Stimulated activated CD8-positive, alpha-beta memory T cell treated with anti-CD3 and anti-CD28 coated beads, Interleukin-12 subunit alpha, Interleukin-12 subunit beta, amount 100 ng/mL, for 4 hours (primary cell): ENCODE measurements around the gene NFX1.
"Not testable (repeated sequence)": the region's sequence is repeated elsewhere in the genome, so short reads cannot be mapped to it uniquely, and the experiment has no call there.

ENCODE experiments used
- DNase-seq: peaks from one replicate; pipeline ENCODE4 v3.0.0-alpha.2; 2020; ENCODE audit warnings: low read depth

Gene NFX1

DNA sequence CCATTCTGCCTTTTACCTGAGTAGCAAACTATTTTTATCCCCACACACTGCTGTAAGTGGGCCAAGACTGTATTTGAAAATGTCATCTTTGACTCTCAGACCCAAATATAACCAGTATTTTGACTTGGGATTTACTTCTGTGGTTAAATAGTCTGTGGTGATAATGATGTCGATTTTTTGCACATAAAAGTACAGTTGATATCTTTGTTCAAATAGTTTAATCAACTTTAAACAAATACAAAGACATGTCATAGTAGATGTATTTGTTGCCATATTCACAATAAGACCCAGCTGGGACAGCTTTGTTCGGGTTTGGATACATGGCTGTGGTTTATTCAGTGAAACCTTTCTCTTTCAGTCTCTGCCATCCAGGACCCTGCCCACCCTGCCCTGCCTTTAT is 20.4 kb downstream of the NFX1 start:
- DNase-seq: no peak

DNA sequence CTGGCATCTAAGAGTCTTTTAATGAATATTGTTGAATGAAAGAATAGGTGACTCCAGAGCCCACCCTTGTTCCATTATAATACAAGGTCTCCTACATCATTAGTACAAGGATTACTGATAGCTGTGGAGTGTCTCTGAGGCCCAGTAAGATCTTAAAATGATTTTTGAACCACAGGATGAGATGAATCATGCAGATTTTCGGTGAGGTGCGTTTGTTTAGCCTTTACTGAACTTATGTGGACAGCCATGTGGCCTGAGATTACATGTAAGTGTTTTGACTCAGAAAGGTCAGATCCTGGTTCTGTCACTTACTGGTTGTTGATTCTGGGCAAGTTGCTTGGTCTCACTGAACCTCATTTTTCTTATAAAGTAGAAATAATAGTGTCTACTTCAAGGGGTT is 21.6 kb downstream of the NFX1 start:
- no peak for DNase-seq

DNA sequence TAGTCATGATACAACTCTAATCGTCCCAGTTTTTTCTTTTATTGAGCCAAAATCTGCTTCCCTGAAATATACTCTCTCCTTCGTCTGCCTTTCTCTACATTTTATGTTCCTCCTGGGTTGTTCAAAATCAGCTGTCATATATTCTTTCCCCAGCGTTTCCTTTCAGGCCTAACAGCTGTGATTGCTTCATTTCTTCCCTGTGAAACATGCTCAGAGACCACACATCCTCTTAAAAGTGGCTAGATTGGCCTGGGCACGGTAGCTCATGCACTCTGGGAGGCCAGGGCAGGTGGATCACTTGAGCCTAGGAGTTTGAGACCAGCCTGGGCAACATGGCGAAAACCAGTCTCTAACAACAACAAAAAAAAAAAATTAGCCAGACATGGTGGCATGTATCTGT is 25.1 kb downstream of the NFX1 start:
- DNase-seq: no peak

DNA sequence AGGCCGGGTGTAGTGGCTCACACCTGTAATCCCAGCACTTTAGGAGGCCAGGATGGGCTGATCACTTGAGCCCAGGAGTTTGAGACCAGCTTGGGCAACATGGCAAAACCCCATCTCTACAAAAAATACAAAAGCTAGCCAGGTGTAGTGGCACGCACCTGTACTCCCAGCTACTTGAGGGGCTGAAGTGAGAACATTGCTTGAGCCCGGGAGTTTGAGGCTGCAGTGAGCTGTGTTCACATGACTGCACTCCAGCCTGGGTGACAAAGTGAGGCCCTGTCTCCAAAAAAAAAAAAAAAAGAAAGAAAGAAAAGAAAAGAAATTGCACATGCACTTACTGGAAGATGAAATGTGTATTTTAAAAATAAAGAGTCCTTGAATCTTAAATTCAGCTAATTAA is 26.8 kb downstream of the NFX1 start:
- not testable (repeated sequence) for DNase-seq

DNA sequence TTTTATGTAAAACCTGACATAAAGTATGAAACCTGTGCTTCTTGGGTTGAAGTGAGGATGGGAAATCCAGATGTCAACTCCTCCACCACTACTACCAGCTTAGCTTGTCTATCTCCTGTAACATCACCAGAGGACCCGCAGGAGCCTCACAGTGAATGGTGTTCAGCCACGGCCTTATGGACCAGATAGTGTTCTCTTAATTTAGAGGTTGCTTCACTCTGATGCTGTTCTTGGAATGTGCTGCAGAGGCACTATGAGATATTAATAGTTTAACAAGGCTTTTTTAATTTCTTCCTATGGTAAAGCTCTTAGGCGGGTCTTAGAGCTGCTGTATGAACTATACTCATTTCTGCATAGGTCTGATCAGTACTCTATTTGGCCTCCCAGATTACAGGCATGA is 27.9 kb downstream of the NFX1 start:
- no peak for DNase-seq

DNA sequence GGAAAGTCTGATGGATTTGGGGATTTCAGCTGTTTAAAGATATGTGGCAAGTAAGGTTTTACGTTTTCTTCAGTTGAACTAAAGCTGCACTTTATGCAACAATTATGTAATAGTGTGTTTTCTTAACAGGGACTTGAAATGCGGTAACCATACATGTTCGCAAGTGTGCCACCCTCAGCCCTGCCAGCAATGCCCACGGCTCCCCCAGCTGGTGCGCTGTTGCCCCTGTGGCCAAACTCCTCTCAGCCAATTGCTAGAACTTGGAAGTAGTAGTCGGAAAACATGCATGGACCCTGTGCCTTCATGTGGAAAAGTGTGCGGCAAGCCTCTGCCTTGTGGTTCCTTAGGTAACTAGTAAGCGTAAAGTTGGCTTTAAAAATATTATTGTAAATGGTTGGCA is 28.5 kb downstream of the NFX1 start:
- DNase-seq: no peak

DNA sequence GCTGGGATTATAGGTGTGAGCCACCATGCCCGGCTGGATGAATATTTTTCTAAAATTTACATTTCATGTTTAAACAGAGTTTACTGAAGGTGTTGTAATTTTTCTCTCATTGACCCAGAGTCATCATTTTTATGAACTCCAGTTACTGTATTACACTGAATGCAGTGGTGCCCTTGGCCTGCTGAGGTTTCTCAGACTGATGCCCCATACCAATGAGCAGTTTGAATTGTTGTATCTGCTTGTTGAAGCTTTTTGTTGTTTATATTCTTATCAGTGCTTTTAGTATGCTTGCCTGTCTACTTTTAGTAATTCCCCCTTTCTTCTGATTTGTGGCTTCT is 29.9 kb downstream of the NFX1 start:
- DNase-seq: no peak

DNA sequence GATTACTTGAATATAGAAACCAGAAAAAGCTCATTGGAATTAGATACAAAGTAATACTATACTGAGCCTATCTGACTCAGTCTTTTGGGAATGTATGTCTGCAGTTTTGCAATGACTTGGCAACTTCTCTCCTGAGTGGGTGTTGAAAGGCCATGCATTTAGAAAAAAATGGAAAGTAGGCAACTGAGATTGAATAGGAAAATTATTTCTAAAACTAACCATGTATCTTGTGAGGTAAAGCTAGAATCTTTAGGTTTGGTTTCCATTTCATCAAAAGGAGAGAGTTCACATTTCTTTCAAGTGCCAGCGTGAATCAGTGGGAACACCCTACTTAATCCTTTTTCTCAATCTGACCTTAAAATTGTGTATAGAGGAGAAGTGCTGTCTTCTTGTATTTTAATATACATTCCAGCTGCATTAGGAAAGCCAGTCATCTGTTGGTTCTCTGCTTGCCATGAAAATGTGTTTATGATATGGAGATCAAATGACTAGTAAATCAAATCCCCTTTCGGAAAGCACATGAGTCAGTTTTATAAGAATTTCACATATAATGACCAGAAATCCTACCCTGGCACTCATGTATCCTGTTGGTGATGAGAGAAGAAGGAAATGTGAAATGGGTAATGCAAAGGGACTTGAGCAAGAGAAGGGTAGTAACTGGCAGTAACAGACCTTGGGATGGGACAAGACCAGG is 30.4 kb downstream of the NFX1 start:
- DNase-seq: no peak

DNA sequence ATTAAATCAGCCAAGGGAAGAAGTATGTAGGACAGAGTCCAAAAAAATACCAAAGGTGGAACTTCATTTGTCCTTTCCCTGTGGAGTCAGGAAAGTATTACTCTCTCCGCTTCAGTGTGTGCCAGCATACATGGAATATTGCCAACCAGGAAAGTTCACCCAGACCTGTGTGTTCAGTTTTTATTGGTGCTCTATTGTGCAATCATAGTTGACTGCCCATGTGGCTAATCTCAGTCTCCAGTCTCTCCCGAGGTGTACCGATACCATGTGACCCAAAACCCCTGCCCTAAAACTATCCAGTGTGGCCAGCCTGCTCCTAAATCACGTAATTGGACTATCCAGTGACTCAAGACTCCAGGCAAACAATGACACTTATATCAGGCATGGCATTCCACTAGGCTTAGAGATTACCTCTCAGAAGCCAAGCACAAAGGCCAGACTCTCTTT is 38.8 kb downstream of the NFX1 start:
- no peak for DNase-seq

DNA sequence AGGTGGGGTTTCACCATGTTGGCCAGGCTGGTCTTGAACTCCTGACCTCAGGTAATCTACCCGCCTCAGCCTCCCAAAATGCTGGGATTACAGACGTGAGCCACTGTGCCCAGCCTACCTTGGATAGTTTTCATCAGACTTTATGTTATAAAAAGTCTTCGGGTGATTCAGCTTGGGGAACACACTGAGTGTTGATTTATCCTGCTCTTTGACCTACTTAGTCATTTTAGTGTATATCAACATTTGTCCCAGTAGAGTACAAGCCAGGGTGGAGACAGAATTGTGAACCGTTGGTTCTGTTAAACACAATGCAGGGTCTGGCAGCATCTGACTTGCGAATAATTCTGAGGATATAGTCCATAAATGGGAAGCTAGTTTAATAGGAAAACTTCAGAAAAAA is 39.7 kb downstream of the NFX1 start:
- DNase-seq: no peak

DNA sequence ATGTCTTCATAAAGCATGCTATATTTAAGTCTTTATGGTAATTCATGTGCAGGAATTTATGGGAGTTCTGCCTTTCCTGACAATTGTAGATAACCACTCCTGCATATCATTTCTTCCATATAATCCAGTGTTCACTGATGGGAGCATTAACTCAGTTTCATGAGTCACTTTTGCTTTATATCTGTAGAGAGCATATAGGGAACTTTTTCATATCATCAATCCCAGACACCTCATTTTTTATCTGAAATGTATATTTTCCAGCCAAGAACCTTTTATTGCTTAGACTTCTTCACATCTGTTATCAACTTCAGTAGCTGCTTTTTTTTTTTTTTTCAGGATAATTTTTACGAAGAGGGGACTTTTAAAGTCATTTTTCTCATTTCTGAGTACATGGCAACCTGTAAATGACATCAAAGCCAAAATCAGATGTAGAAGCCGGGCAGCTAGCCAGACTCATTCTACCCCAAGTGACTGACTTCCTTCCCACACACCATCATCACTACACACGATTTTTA is 41.1 kb downstream of the NFX1 start:
- no peak for DNase-seq

DNA sequence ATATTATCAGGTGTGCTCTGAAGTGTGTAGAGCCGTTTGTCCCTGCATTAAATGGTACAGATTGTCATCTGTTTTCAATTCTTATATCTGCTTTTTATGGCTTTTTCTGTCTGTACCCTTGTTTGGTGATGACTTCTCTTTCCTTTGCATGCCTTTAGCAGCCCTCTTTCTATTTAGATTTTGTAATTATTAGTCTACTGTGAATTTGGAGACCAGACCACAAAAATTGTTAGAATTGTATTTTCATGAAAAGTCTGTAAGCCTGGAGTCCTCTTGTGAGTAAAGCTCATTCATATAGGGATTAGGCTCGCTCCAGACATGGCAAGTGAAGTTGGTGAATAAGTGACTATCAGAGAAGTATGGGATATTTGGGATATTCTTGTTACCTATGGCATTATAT is 41.7 kb downstream of the NFX1 start:
- no peak for DNase-seq

DNA sequence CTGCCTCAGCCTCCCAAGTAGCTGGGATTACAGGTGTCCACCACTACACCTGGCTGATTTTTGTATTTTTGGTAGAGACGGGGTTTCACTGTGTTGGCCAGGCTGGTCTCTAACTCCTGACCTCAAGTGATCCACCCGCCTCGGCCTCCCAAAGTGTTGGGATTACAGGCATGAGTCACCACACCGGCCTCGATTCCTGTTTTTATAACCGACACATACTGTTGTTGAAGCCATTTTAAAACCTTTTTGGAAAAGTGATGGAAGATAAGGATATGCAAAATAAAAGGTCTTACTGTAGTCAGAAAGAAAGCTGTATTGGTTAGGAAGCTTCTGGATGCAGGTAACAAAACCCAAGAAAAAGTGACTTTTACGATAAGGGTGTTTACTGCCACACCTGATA is 42.6 kb downstream of the NFX1 start:
- not testable (repeated sequence) for DNase-seq

DNA sequence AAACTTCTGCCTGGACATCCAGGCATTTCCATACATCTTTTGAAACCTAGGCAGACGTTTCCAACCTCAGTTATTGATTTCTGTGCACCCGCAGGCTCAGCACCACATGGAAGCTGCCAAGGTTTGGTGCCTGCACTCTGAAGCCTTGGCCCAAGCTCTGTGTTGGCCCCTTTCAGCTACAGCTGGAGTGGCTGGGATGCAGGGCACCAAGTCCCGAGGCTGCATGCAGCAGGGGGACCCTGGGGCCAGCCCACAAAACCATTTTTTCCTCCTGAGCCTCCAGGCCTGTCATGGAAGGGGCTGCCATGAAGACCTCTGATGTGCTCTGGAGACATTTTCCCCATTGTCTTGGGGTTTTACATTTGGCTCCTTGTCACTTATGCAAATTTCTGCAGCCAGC is 49.9 kb downstream of the NFX1 start:
- DNase-seq: no peak

DNA sequence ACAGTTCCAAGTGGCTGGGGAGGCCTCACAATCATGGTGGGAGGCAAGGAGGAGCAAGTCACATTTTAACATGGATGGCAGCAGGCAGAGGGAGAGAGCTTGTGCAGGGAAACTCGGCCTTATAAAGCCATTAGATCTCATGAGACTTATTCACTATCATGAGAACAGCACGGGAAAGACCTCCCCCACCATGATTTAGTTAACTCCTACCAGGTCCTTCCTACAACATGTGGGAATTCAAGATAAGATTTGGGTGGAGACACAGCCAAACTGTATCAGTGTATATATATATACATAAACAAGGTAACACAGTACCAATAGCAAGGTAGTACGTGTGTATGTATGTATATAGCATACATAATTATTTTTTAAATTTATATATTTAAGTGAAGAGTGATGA is 50.9 kb downstream of the NFX1 start:
- DNase-seq: no peak

DNA sequence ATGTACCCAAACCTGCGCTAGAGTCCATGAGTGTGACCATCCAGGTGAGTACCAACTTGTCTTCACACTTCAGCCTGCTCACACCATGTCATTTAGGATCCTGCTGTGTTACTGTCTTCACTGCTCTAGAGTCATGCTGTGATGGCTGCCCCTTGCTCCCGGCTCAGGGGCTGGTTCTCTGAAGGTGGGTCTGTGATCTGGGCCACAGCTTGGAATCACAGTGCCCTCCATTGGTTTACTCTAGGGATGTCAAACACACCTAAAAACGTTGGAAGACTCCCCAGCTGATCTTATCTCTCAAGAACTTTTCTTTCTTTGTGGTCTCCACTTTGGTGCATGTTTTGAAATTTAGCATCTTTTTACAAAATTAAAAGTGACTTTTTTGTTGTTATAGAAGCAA is 53.8 kb downstream of the NFX1 start:
- no peak for DNase-seq

DNA sequence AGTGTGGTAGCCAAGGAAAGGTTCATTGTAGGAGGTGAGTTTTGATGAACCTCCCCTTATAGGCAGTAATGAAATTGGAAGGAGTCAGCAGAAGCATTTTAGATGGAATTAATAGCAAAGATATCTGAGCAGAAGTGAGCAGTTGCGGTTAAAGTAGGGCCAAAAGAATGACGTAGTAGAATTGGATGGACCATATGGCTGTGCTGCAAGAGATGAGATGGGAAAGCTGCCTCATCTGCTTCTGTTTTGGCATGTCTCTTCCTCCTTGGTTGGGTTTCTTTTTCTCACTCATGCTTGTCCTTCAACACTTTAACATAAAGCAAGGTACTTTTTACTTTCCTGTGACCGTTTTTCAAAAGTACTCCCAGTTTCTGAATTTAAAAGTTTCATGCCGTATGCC is 56.2 kb downstream of the NFX1 start:
- DNase-seq: no peak

DNA sequence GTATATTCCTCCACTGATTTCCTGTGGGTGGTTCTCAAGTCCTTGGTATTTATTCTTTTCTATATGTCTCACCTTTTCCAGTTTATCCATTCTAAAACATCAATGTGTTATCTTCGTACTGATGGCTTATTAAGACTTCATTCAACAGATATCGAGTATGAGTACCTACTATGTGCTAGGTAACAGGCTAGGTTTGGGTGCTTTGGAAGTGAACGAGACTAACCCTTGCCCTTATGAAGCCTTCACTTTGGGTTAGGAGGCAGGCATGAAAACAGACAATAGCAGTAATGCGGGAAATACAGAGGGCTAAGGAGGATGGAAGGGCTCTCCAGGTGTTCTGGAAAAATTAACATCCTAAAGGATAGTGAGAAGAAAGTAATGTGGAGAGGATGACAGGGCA is 58.7 kb downstream of the NFX1 start:
- no peak for DNase-seq

DNA sequence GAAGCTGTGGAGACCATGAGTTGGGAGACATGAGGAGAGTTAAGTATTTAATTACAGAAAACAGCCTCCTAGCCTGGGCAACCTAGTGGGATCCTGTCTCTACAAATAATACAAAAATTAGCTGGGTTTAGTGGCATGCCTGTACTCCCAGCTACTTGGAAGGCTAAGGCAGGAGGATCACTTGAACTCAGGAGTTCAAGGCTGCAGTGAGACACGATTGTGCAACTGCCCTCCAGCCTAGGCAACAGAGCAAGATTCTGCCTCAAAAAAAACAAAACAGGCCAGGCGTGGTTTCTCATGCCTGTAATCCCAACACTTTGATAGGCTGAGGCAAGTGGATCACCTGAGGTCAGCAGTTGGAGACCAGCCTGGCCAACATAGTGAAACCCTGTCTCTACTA is 59.4 kb downstream of the NFX1 start:
- no peak for DNase-seq

DNA sequence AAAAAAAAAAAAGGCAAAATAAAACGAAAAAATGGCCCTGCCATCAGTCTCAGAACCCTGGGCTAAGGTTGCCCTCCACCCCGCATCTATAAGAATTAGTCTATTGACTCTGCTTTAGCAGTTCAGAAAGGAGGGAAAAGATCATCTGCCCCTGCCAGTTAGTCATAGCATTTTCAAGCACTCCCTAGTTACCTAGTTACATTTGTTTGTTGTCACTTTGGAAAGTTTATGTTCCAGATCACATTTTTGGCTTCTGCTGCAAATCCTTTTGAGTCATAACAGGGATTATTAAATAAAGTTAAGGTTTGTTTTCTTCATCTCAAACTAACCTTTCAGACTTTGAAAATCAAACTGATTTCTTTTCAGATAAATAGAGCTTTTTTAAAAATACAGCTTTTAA is 60.0 kb downstream of the NFX1 start:
- no peak for DNase-seq

DNA sequence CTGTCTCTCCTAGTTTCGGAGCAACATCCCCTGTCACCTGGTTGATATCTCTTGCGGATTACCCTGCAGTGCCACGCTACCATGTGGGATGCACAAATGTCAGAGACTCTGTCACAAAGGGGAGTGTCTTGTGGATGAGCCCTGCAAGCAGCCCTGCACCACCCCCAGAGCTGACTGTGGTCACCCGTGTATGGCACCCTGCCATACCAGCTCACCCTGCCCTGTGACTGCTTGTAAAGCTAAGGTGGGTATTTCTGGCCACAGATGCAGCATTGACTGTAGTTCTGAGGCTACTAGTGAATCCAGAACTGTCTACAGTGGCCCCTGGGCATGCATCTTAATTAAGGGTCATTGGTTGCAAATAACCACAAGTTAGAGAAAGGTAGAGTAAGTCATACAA is 61.2 kb downstream of the NFX1 start:
- no peak for DNase-seq

DNA sequence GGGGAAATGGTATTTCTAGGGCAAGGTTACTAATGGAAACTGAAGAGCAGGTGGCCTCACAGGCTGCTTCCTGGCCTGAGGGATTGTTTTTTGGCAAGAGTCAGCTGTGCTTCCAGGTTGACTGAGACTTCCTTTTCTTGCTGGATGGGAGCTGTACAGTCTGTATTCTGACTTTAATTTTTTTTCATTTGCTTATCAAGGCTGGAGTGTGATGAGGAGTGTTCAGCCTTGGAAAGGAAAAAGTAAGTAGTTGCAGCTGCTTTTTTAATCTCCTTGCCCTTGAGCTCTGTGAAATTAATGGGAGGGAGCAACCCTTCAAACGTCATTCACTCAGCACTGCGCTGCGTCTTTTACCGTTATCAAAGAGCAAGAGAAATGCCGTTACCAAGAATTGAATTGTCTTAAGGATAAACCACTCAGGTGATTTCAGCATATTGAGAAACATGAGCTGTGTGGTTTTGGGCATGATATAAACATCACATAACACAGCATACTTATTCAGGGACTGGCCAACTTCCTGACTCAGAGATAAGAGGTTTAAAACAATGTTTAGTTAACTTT is 64.4 kb downstream of the NFX1 start:
- DNase-seq: no peak

DNA sequence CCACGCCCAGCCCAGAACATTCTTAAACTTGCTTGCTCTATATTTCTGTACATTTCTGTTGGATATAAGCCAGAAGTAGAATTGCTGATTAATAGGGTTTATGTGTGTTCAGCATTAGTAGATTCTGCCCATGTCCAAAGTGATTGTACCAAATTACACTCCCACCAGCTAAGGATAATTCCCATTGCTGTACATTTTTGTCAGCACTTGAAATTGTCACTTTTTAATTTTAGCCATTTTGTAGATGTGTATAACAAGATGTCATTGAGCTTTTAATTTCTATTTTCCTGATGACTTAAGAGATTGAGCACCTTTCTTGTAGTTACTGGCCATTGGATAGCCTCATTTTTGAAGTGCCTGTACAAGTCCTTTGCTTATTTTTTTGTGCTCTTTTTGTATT is 65.6 kb downstream of the NFX1 start:
- no peak for DNase-seq

DNA sequence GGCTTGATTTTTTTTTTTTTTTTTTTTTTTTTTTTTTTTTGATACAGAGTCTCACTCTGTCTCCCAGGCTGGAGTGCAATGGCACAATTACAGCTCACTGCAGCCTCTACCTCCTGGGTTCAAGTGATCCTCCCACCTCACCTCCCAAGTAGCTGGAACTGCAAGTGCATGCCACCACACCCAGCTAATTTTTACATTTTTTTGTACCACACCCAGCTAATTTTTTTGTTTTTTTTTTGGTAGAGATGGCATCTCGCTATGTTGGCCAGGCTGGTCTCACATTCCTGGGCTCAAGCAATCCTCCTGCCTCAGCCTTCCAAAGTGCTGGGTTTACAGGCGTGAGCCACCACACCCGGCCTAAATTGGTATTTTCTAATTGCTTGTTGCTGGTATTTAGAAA is 68.3 kb downstream of the NFX1 start:
- DNase-seq: not testable (repeated sequence)
